PC-3 (cell line): ENCODE measurements around the gene PTTG2. TPM values are rescaled to one million over a fixed set of nuclear protein-coding genes. Genes with fewer than 3 reads are reported as not detected.

Experiments used
- ATAC-seq: fragments of 200-7000 bp; cut with Tn5 transposase; 2 replicates; pipeline ENCODE4 v1.9.1; 2020; ENCODE audit warnings: mild to moderate bottlenecking, moderate library complexity
- BruUV-seq: library from RNA; stranded (reverse); fragments of 400-500 nt; replicated peaks from 2 replicates; lab custom pipeline; 2021; lab: Mats Ljungman, UMichigan
- CTCF ChIA-PET: fragments of 300-600 bp; sonication (Branson Sonifier 250); formaldehyde crosslinking; loops from one replicate; lab custom pipeline; 2022; ENCODE audit warnings: antibody characterized with exemption; lab: Charles Lee
- POLR2A ChIA-PET: fragments of 300-600 bp; sonication (Branson Sonifier 250); formaldehyde crosslinking; loops from one replicate; lab custom pipeline; 2022; ENCODE audit warnings: antibody characterized with exemption; ENCODE audit not compliant: unreplicated experiment; lab: Charles Lee
- DNase-seq: peaks from one replicate; pipeline ENCODE4 v3.0.0-alpha.2; 2015
- H2AFZ ChIP-seq: fragments of 300-600 bp; sonication (generic); 2 replicates; pipeline ENCODE4 v1.6.0; 2016; ENCODE audit warnings: antibody characterized with exemption, low read length
- H3F3A ChIP-seq: fragments of 300-600 bp; sonication (generic); one replicate; pipeline ENCODE4 v1.6.0; 2017; ENCODE audit warnings: antibody characterized with exemption, low read length, control low read depth, mild to moderate bottlenecking; ENCODE audit not compliant: unreplicated experiment
- H3K27ac ChIP-seq: fragments of 300-600 bp; sonication (generic); 2 replicates; pipeline ENCODE4 v1.5.1; 2016; ENCODE audit warnings: mild to moderate bottlenecking, low read length
- H3K27me3 ChIP-seq: fragments of 300-600 bp; sonication (generic); 2 replicates; pipeline ENCODE4 v1.6.1; 2016; ENCODE audit warnings: low read length, mixed read lengths
- H3K36me3 ChIP-seq: fragments of 300-600 bp; sonication (generic); 2 replicates; pipeline ENCODE4 v1.6.1; 2016; ENCODE audit warnings: low read depth, mixed run types, low read length, mixed read lengths
- H3K4me1 ChIP-seq: fragments of 300-600 bp; sonication (generic); 2 replicates; pipeline ENCODE4 v1.5.1; 2016; ENCODE audit warnings: low read length; ENCODE audit not compliant: insufficient read depth
- H3K4me2 ChIP-seq: fragments of 300-600 bp; sonication (generic); 2 replicates; pipeline ENCODE4 v1.6.0; 2016; ENCODE audit warnings: low read length
- H3K4me3 ChIP-seq: fragments of 300-600 bp; sonication (generic); 2 replicates; pipeline ENCODE4 v1.5.1; 2016; ENCODE audit warnings: mild to moderate bottlenecking, low read length, mixed read lengths
- H3K79me2 ChIP-seq: fragments of 300-600 bp; sonication (generic); 2 replicates; pipeline ENCODE4 v1.6.1; 2017; ENCODE audit warnings: low read length, mixed read lengths
- H3K9ac ChIP-seq: fragments of 300-600 bp; sonication (generic); 2 replicates; pipeline ENCODE4 v1.6.0; 2016; ENCODE audit warnings: mild to moderate bottlenecking, low read length
- H3K9me2 ChIP-seq: fragments of 300-600 bp; sonication (generic); replicated peaks from 2 replicates; pipeline ENCODE4 v1.6.1; 2016; ENCODE audit warnings: mixed run types, low read length, mixed read lengths
- H3K9me3 ChIP-seq: fragments of 300-600 bp; sonication (generic); 2 replicates; pipeline ENCODE4 v1.6.1; 2016; ENCODE audit warnings: low read length, mixed read lengths
- H4K20me1 ChIP-seq: fragments of 300-600 bp; sonication (generic); 2 replicates; pipeline ENCODE4 v1.6.1; 2016; ENCODE audit warnings: low read length, mixed read lengths
- EZH2 ChIP-seq: fragments of 300-600 bp; sonication (generic); IDR thresholded peaks from one replicate; pipeline ENCODE4 v1.6.1; 2017; ENCODE audit warnings: antibody characterized with exemption, mild to moderate bottlenecking, low read length; ENCODE audit not compliant: unreplicated experiment
- EZH2phosphoT487 ChIP-seq: fragments of 300-600 bp; sonication (generic); IDR thresholded peaks from 2 replicates; pipeline ENCODE4 v1.6.1; 2018; ENCODE audit warnings: mild to moderate bottlenecking, antibody characterized with exemption, low read length, borderline replicate concordance
- intact Hi-C: fragments of 100-400 bp; cut with micrococcal nuclease; formaldehyde crosslinking; loops from 2 replicates; pipeline ENCODE4 v1.9.0; 2023
- total RNA-seq: library from RNA; depleted of rRNA; stranded (reverse); fragments of >200 nt; gene quantifications from 2 replicates; pipeline ENCODE4 v1.2.3, GENCODE V29; 2014
- TF ChIP-seq, protein P1 (sequence below): fragments of 300-600 bp; sonication (generic); conservative IDR thresholded peaks from 2 replicates; pipeline ENCODE4 v1.5.1; 2017; ENCODE audit warnings: antibody characterized with exemption, low read depth, mild to moderate bottlenecking, low read length

PTTG2 gene
- total RNA-seq, 1 experiment from 2014 or later = not detected

DNA sequence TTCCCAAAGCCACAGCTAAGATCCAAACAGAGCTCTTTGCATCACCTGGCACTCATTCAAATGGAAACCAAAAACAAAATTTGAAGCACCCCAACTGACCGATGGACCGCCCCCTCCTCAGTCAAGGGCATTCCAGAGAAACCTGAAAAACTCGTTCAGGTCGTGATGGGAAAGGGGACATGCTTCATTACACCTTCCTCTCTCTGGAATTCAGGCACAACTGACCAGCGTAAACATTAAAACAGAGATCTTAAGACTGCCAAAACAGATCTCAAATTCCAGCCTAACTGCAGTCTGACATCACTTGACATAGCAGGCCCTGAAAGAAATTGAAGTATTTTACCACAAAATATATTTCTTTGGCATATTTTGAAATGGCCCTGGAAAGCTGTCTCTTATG, 28.5 kb downstream of the PTTG2 start:
- ATAC-seq (no peak), DNase-seq (peak; percentile 51)
- H3K79me2 ChIP-seq = peaks cover 12% of the 10 kb centered on the region; the same call in 1 of the 2 replicates
- CTCF ChIA-PET = no interaction called here
- TF ChIP-seq EZH2phosphoT487 (no peak), EZH2 (no peak)
- TF ChIP-seq, protein P1, sequence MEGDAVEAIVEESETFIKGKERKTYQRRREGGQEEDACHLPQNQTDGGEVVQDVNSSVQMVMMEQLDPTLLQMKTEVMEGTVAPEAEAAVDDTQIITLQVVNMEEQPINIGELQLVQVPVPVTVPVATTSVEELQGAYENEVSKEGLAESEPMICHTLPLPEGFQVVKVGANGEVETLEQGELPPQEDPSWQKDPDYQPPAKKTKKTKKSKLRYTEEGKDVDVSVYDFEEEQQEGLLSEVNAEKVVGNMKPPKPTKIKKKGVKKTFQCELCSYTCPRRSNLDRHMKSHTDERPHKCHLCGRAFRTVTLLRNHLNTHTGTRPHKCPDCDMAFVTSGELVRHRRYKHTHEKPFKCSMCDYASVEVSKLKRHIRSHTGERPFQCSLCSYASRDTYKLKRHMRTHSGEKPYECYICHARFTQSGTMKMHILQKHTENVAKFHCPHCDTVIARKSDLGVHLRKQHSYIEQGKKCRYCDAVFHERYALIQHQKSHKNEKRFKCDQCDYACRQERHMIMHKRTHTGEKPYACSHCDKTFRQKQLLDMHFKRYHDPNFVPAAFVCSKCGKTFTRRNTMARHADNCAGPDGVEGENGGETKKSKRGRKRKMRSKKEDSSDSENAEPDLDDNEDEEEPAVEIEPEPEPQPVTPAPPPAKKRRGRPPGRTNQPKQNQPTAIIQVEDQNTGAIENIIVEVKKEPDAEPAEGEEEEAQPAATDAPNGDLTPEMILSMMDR = no peak
- no peak overlapping the region for H2AFZ ChIP-seq
- no peaks in the 10 kb centered on the region for H3K36me3 ChIP-seq
- POLR2A ChIA-PET = no interaction called here
- H3K4me1 ChIP-seq = peaks cover 12% of the 10 kb centered on the region
- BruUV-seq = no TSS peak
- H3K9me3 ChIP-seq = no peaks in the 10 kb centered on the region
- intact Hi-C loops = no loop called here
- H4K20me1 ChIP-seq = no peaks in the 10 kb centered on the region
- H3K4me3 ChIP-seq = no peak overlapping the region
- no peaks in the 10 kb centered on the region for H3K9me2 ChIP-seq
- no peak overlapping the region for H3K4me2 ChIP-seq
- H3F3A ChIP-seq = no peaks in the 10 kb centered on the region
- no peak overlapping the region for H3K9ac ChIP-seq
- H3K27me3 ChIP-seq = no peaks in the 10 kb centered on the region
- no peak overlapping the region for H3K27ac ChIP-seq

DNA sequence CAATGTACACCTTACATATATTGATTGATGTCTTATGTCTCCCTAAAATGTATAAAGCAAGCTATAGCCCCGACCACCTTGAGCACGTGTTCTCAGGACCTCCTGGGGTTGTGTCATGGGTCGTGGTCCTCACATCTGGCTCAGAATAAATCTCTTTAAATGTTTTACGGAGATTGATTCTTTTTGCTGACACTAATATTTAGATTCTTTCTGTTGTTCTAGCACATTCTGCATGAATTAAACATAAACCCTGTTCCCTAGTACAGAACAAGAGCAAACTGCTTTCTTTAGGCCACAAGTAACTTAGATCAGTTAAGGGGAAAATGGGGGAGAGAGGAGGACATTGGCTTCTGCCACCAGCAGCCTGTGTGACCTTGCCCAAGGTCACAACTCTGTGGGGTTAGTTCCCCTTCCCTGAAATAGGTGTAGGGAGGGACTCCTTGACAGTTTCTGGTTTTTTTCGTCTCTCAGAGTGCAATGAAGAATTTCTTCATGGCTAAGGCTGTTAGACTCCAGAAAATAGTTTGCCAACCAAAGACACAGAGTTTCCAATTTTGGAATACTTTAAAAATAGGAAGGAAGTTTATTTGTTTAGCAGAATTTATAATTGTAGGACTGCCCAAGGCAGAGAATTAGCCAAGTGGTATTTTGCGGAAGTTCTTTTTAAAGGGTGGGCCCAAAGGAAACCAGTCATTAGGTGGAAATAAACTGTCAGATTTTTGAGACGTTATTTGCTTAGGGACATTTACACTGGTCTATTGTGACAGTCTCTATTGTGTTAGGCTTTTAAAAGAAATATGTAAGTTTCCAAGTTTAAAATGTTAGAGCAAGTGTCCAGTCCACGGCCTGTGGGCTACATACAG, 29.4 kb downstream of the PTTG2 start:
- ChIA-PET POLR2A (no interaction called here), CTCF (no interaction called here)
- no peak for ATAC-seq
- H3K36me3 ChIP-seq = no peaks in the 10 kb centered on the region
- H3K4me3 ChIP-seq = no peak overlapping the region
- H3K4me1 ChIP-seq = peaks cover 6% of the 10 kb centered on the region; the same call in 1 of the 2 replicates
- no peak overlapping the region for H3K27ac ChIP-seq
- no TSS peak for BruUV-seq
- no peak for DNase-seq
- H3K9me3 ChIP-seq = no peaks in the 10 kb centered on the region
- 0 out of 2 replicates have a peak, but pooled peaks cover 4% of the 10 kb centered on the region for H3K79me2 ChIP-seq
- no peak overlapping the region for H2AFZ ChIP-seq
- no peaks in the 10 kb centered on the region for H3K9me2 ChIP-seq
- H3K9ac ChIP-seq = no peak overlapping the region
- no peaks in the 10 kb centered on the region for H4K20me1 ChIP-seq
- no peak overlapping the region for H3K4me2 ChIP-seq
- intact Hi-C loops = no loop called here
- no peaks in the 10 kb centered on the region for H3K27me3 ChIP-seq
- H3F3A ChIP-seq = no peaks in the 10 kb centered on the region
- TF ChIP-seq EZH2 (no peak), EZH2phosphoT487 (no peak)
- TF ChIP-seq, protein P1 = no peak

DNA sequence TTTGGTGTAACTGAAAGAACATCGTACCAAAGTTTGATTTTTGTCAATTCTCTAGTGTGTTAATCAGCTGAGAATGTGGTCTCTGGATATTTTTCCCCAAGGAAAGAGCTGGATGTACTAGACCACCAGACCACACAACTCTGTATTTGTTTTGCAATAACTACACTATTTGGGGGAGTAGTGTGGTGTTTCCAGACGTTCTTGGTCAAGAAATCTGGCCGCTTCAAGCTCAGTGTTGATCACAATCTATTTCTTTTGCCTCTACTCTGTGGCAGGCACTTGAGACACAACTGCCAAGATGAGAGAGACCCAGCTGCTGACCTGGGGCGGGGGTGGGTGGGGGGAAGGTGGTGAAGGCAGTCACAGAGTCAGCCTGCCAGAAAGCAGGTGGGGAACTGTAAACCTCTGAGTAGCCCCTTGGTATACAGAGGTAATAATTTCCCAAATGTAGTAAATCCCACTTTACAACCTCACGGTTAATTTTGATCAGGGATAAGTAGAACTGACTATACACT, 30.6 kb downstream of the PTTG2 start:
- intact Hi-C loops = no loop called here
- no peaks in the 10 kb centered on the region for H3F3A ChIP-seq
- DNase-seq (no peak), ATAC-seq (no peak)
- H3K4me1 ChIP-seq = peaks cover 6% of the 10 kb centered on the region; the same call in 1 of the 2 replicates
- ChIA-PET POLR2A (no interaction called here), CTCF (no interaction called here)
- H3K79me2 ChIP-seq = no peaks in the 10 kb centered on the region
- H3K27me3 ChIP-seq = no peaks in the 10 kb centered on the region
- H3K9me3 ChIP-seq = no peaks in the 10 kb centered on the region
- H3K4me3 ChIP-seq = no peak overlapping the region
- BruUV-seq = no TSS peak
- H3K9ac ChIP-seq = no peak overlapping the region
- no peak overlapping the region for H2AFZ ChIP-seq
- no peak overlapping the region for H3K4me2 ChIP-seq
- TF ChIP-seq EZH2phosphoT487 (no peak), EZH2 (no peak)
- TF ChIP-seq, protein P1 = no peak
- no peaks in the 10 kb centered on the region for H3K36me3 ChIP-seq
- H3K27ac ChIP-seq = no peak overlapping the region
- no peaks in the 10 kb centered on the region for H4K20me1 ChIP-seq
- no peaks in the 10 kb centered on the region for H3K9me2 ChIP-seq
